ENCODE results near the gene CCIN. TPM values are rescaled to one million over a fixed set of nuclear protein-coding genes. Genes with fewer than 3 reads are reported as not detected.

CCIN gene
- total RNA-seq, 4 donors from 2014 or later, result not detected

GRCh38 chr9:36147441-36148175 is 21.6 kb upstream of the CCIN start:
- TF ChIP-seq POLR2A (IDR thresholded peaks at IDR 0.05), result no peak
- TF ChIP-seq CTCF (IDR thresholded peaks at IDR 0.05), result no peak
- no peak overlapping the region for H3K4me3 ChIP-seq (ENCODE audit: low read depth, poor library complexity, severe bottlenecking)
- DNase-seq (ENCODE audit: low spot score in 2 of 2), result no peak
- intact Hi-C loops (cut with DNase I; ENCODE audit: low total_unique reads), result no loop called here
- whole genome bisulfite sequencing, 2 donors, result 93 to 96% methylated on average over 14 of the region's 14 CpGs

DNA sequence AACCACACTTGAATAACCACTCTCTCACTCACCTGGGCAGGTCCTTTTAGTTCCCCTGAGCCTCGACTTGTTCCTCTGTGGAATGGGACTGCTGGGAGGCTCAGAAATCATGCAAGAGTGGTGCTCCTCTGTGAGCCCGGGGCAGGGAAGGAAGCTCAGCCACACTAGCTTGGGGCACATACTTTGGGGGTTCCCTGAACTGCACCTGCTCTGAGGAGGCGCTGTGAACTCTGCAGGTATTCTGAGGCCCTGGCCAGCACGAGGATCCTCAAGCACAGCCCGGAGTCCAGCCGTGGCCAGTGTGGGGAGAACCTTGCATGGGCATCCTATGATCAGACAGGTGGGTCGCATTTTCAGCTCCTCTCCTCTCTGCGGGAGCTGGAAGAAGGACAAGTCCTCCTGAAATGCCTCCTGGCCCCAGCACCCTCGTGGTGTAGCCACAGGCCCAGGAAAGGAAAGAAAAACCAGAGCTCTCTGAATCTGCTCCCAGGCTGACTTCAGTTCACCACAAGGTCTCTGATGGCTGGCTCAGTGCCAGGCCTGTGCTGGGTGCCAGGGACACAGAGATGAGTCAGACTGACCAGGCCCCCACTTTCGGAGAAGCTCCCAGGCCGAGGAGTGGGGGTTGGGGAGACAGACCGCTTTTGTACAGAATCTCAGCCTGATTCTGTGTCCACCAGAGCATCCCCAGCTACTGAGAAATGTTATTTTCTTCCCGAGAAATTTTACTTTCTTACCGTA is 20.7 kb upstream of the CCIN start:
- H3K4me3 ChIP-seq (ENCODE audit: low read depth, poor library complexity, severe bottlenecking), result no peak overlapping the region
- intact Hi-C loops (cut with DNase I; ENCODE audit: low total_unique reads), result no loop called here
- TF ChIP-seq CTCF (IDR thresholded peaks at IDR 0.05) (no peak), POLR2A (IDR thresholded peaks at IDR 0.05) (no peak)
- WGBS, 2 donors, result 61 to 65% methylated on average over 14 of the region's 14 CpGs
- DNase-seq (ENCODE audit: low spot score in 2 of 2), result peak; percentile 94 to 99

- TF ChIP-seq CTCF (IDR thresholded peaks at IDR 0.05) (no peak), POLR2A (IDR thresholded peaks at IDR 0.05) (no peak)
- peak in 1 of 2 donors; percentile 80 for DNase-seq (ENCODE audit: low spot score in 2 of 2)
- 63 to 71% methylated on average over 4 of the region's 4 CpGs for WGBS, 2 donors
- intact Hi-C loops (cut with DNase I; ENCODE audit: low total_unique reads), result no loop called here
- H3K4me3 ChIP-seq (ENCODE audit: low read depth, poor library complexity, severe bottlenecking), result no peak overlapping the region
Measured at GRCh38 chr9:36149197-36149596, 20.0 kb upstream of the CCIN start.

- intact Hi-C loops (cut with DNase I; ENCODE audit: low total_unique reads), result no loop called here
- WGBS, 2 donors, result 64 to 78% methylated on average over 4 of the region's 4 CpGs
- no peak overlapping the region for H3K4me3 ChIP-seq (ENCODE audit: low read depth, poor library complexity, severe bottlenecking)
- TF ChIP-seq POLR2A (IDR thresholded peaks at IDR 0.05) (no peak), CTCF (IDR thresholded peaks at IDR 0.05) (no peak)
- no peak for DNase-seq (ENCODE audit: low spot score in 2 of 2)
Measured at GRCh38 chr9:36150574-36151315, 18.4 kb upstream of the CCIN start.

- peak in 1 of 2 donors; percentile 92 for DNase-seq (ENCODE audit: low spot score in 2 of 2)
- no peak overlapping the region for H3K4me3 ChIP-seq (ENCODE audit: low read depth, poor library complexity, severe bottlenecking)
- TF ChIP-seq POLR2A (IDR thresholded peaks at IDR 0.05) (no peak), CTCF (IDR thresholded peaks at IDR 0.05) (no peak)
- 74% methylated on average over 14 of the region's 14 CpGs for WGBS, 2 donors
- intact Hi-C loops (cut with DNase I; ENCODE audit: low total_unique reads), result no loop called here
Measured at GRCh38 chr9:36151316-36152210, 17.6 kb upstream of the CCIN start.
